Stimulated activated CD8-positive, alpha-beta memory T cell treated with anti-CD3 and anti-CD28 coated beads, Interleukin-4, amount 100 ng/mL, for 4 hours (primary cell): ENCODE measurements around the gene NDST1.

Experiments used
- DNase-seq, 2 donors: peaks; one replicate each; pipeline ENCODE4 v3.0.0-alpha.2; 2020; ENCODE audit warnings: low read depth in 2 of 2, low spot score in 1 of 2

Gene NDST1

GRCh38 chr5:150540615-150541396 is 32.9 kb downstream of the NDST1 start:
- DNase-seq: no peak

- DNase-seq: no peak
These were observed 33.4 kb downstream of the NDST1 start for GRCh38 chr5:150541397-150541675.

- no peak for DNase-seq
These were observed 34.0 kb downstream of the NDST1 start for GRCh38 chr5:150541895-150542294.

- DNase-seq: no peak
These were observed 35.1 kb downstream of the NDST1 start for GRCh38 chr5:150542933-150543445.

- peak; percentile 18 to 25 for DNase-seq
These were observed 36.8 kb downstream of the NDST1 start for GRCh38 chr5:150544611-150545219.

GRCh38 chr5:150545246-150545645 is 37.3 kb downstream of the NDST1 start:
- DNase-seq: no peak

- no peak for DNase-seq
These were observed 40.2 kb downstream of the NDST1 start for GRCh38 chr5:150548123-150548522.

- no peak for DNase-seq
These were observed 41.8 kb downstream of the NDST1 start for GRCh38 chr5:150549735-150550134.

- DNase-seq: no peak
These were observed 42.4 kb downstream of the NDST1 start for GRCh38 chr5:150550286-150550685.

- DNase-seq: no peak
These were observed 43.1 kb downstream of the NDST1 start for GRCh38 chr5:150551066-150551465.

- DNase-seq: no peak
These were observed 45.5 kb downstream of the NDST1 start for GRCh38 chr5:150553402-150553801.

GRCh38 chr5:150553911-150554310 is 46.0 kb downstream of the NDST1 start:
- DNase-seq: no peak

GRCh38 chr5:150554857-150555256 is 46.9 kb downstream of the NDST1 start:
- DNase-seq: no peak

GRCh38 chr5:150556106-150556505 is 48.2 kb downstream of the NDST1 start:
- no peak for DNase-seq

GRCh38 chr5:150556859-150557508 is 49.1 kb downstream of the NDST1 start:
- no peak for DNase-seq

- DNase-seq: no peak
These were observed 49.6 kb downstream of the NDST1 start for GRCh38 chr5:150557509-150557872.

- no peak for DNase-seq
These were observed 50.2 kb downstream of the NDST1 start for GRCh38 chr5:150558088-150558621.

- no peak for DNase-seq
These were observed 51.2 kb downstream of the NDST1 start for GRCh38 chr5:150559088-150559487.

GRCh38 chr5:150559701-150560100 is 51.8 kb downstream of the NDST1 start:
- no peak for DNase-seq

GRCh38 chr5:150560401-150561191 is 52.7 kb downstream of the NDST1 start:
- peak; percentile 56 to 93 for DNase-seq

GRCh38 chr5:150561192-150561512 is 53.2 kb downstream of the NDST1 start:
- DNase-seq: no peak
